ENCODE data around the gene KRT12.

Gene KRT12

DNA sequence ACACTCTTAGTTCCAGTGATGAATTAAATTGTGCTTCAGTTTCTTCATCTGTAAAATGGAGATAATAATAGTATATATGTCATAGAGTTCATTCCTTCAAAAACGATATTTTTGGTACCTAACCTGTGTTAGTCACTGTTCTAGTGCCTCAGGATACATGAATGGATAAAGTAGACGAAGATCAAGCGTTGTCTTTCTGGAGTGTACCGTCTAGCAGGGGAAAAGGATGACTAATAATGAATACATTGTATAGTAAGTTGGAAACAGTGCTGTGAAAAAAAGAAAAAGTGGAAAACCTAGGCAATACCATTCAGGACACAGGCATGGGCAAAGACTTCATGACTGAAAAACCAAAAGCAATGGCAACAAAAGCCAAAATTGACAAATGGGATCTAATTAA, 53.2 kb downstream of the KRT12 start:
- DNase-seq: no peak

DNA sequence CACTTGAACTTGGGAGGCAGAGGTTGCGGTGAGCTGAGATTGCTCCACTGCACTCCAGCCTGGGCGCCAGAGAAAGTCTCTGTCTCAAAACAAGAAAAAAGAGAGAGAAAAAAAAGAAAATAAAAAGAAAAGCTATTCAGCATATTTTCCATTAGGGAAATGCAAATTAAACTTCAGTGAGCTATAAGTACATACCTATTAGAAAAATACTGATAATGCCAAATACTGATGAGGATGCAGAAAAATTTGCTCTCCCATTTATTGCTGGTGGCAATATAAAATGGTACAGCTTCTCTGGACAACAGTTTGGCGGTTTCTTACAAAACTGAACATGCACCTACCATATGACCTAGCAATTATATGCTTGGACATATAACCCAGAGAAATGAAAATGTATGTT, 54.4 kb downstream of the KRT12 start:
- DNase-seq: no peak

Data from MV-4-11 (cell line).